ENCODE results near the gene STXBP1. TPM values are rescaled to one million over a fixed set of nuclear protein-coding genes. Genes with fewer than 3 reads are reported as not detected.

The STXBP1 gene
- total RNA-seq, 6 donors from 2014 or later: 44.6 to 124 (median 76.1) TPM

DNA sequence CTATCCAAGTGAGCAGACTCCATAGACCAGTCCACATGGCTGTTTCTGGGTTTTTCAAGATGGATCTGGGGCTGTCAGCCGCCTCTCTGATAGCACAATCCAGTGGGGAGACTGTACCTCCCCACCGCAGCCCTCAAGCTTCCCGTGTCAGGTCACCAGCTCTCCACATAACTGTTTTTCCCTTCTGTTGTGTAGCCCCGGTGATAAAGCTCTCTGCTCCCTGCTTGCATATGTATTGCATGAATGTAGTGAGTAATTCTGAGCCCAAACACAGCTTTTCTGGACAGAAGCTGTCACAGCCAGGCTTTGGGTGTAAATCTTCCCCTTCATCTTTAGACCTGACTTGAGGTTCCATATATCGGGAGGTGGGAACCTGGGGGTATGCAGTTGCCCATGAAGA, 71.6 kb downstream of the STXBP1 start:
- TF ChIP-seq EP300 (IDR thresholded peaks at IDR 0.05): no peak
- no peak for TF ChIP-seq POLR2A (IDR thresholded peaks at IDR 0.05)
- TF ChIP-seq, protein P1, sequence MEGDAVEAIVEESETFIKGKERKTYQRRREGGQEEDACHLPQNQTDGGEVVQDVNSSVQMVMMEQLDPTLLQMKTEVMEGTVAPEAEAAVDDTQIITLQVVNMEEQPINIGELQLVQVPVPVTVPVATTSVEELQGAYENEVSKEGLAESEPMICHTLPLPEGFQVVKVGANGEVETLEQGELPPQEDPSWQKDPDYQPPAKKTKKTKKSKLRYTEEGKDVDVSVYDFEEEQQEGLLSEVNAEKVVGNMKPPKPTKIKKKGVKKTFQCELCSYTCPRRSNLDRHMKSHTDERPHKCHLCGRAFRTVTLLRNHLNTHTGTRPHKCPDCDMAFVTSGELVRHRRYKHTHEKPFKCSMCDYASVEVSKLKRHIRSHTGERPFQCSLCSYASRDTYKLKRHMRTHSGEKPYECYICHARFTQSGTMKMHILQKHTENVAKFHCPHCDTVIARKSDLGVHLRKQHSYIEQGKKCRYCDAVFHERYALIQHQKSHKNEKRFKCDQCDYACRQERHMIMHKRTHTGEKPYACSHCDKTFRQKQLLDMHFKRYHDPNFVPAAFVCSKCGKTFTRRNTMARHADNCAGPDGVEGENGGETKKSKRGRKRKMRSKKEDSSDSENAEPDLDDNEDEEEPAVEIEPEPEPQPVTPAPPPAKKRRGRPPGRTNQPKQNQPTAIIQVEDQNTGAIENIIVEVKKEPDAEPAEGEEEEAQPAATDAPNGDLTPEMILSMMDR (IDR thresholded peaks at IDR 0.05): no peak
- no peak for ATAC-seq (ENCODE audit: low FRiP score in 2 of 2)
- Histone ChIP-seq H3K9me3 (no peaks in the 10 kb centered on the region), H3K4me1 (no peaks in the 10 kb centered on the region), H3K27ac (no peak overlapping the region), H3K27me3 (no peaks in the 10 kb centered on the region), H3K36me3 (peaks cover 17 to 94% (median 70%) of the 10 kb centered on the region in 4 donors), H3K4me3 (no peak overlapping the region)
- no peak for DNase-seq
- 94 to 99% methylated on average over 5 of the region's 5 CpGs for WGBS, 2 donors

DNA sequence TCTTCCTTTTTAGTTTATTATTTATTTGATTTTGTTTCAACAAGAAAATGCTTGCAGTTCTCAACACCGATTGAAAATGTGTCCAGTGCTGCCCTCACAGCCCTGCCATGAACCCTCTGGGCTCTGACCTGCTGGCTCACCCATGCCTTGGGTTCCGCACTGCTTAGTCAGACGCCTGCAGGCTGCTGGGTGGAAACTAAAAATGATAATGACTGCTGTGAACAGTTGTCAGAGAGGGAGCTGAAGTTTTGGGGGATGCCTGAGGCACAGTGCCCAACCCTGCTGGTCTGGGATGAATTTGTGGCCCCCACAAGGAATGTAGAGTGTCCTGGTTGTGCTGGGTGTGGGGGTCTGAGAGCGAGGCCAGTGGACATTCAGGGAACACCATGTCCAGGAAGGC, 72.5 kb downstream of the STXBP1 start:
- Histone ChIP-seq H3K27ac (no peak overlapping the region), H3K36me3 (peaks cover 17 to 94% (median 68%) of the 10 kb centered on the region in 4 donors), H3K9me3 (no peaks in the 10 kb centered on the region), H3K4me3 (no peak overlapping the region), H3K4me1 (no peaks in the 10 kb centered on the region), H3K27me3 (no peaks in the 10 kb centered on the region)
- no peak for ATAC-seq (ENCODE audit: low FRiP score in 2 of 2)
- TF ChIP-seq, protein P1 (IDR thresholded peaks at IDR 0.05): no peak
- 92% methylated on average over 4 of the region's 4 CpGs for WGBS, 2 donors
- no peak for DNase-seq

DNA sequence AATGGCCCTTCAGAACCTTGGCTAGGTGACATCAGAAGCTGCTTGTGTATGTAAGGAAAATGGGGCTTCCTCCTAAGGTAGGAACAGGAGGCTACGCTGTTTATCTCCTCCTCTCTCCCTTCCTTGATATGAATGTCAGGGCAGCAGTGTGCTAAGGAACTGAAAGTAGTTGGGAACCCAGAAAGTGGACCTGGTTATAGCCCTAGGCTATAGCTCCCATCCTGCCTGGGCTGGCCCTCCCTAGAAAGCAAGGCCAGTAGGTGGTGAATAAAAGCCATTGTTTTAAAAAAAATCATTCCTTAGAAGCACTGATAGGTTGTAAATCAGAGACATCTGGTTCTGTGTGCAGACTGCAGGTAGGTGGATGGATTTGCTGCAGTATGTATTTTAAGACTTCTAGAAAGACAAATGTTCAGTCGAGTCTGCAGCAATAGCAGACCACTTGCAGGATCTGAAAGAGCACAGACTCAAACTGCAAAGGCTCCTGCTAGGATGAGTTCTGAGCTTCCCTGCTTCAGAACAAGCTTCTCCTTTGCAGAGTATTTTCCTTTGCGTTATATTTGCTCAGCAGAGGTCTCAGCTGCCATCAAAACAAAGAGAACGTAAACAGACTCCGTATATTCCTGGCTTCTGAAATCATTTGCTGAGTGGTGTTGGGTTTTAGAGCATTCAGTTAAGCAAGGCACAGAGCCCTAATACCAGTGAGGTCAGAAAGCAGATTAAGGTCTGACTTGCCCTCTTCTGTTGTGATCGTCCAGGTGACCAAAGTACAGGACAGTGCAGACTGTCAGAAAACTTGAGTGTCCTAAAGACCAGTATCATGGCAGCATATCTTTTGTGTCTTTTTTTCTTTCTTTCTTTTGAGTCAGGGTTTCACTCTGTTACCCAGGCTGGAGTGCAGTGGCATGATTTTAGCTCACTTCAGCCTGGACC, 74.7 kb downstream of the STXBP1 start:
- Histone ChIP-seq H3K27ac (no peak overlapping the region), H3K36me3 (peaks cover 11 to 94% (median 64%) of the 10 kb centered on the region in 4 donors), H3K27me3 (no peaks in the 10 kb centered on the region), H3K9me3 (no peaks in the 10 kb centered on the region), H3K4me1 (no peaks in the 10 kb centered on the region), H3K4me3 (no peak overlapping the region)
- ATAC-seq (ENCODE audit: low FRiP score in 2 of 2) (no peak), DNase-seq (no peak)
- no peak for TF ChIP-seq EP300 (IDR thresholded peaks at IDR 0.05)
- no peak for TF ChIP-seq POLR2A (IDR thresholded peaks at IDR 0.05)
- TF ChIP-seq POLR2AphosphoS5 (IDR thresholded peaks at IDR 0.05): no peak
- TF ChIP-seq, protein P1 (IDR thresholded peaks at IDR 0.05): no peak
- WGBS, 2 donors: 74 to 81% methylated on average over 6 of the region's 6 CpGs

DNA sequence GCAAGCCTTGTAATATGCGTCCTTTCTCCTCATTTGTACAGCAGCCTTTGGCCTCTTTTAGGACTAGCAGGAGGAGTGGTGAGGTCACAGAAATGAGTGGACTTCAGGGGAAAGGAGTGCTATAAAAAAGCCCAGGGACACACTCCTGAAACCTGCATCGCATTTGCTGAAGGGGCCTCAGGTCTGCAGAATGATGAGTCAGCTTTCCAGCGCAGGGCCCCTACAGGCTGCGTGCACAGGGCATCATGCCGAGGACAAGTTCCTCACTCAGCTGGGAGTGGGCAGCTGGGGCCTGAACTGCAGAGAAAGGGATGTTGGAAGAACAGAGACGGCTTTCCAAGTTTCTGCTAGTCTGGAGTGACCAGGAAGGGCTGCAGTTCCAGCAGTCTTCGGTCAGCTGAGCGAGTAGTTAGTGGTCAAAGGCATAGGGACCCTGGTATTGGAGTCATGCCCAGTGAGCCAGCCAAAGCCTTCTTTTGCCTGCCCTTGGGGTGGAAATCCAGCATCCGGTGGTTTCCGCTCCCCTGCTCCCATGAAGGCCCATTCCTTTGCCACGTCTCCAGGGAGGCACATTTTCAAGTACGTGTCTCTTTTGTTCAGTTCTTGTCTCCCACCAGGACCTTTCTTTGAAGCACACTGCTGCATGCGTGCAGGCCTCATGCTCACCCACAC, 77.4 kb downstream of the STXBP1 start:
- no peak overlapping the region for H3K4me3 ChIP-seq
- H3K9me3 ChIP-seq: no peaks in the 10 kb centered on the region
- no peak for TF ChIP-seq POLR2AphosphoS5 (IDR thresholded peaks at IDR 0.05)
- no peaks in the 10 kb centered on the region for H3K27me3 ChIP-seq
- DNase-seq (no peak), ATAC-seq (ENCODE audit: low FRiP score in 2 of 2) (no peak)
- H3K36me3 ChIP-seq: peaks cover 2 to 70% (median 39%) of the 10 kb centered on the region in 4 donors
- WGBS, 2 donors: 78 to 98% methylated on average over 13 of the region's 13 CpGs
- no peaks in the 10 kb centered on the region for H3K4me1 ChIP-seq
- no peak overlapping the region for H3K27ac ChIP-seq

DNA sequence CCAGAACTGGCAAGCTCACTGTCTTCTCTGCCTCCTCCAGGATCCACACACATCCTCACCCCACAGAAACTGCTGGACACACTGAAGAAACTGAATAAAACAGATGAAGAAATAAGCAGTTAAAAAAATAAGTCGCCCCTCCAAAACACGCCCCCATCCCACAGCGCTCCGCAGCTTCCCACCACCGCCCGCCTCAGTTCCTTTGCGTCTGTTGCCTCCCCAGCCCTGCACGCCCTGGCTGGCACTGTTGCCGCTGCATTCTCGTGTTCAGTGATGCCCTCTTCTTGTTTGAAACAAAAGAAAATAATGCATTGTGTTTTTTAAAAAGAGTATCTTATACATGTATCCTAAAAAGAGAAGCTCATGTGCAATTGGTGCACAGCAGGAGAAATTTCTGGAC, 78.7 kb downstream of the STXBP1 start:
- TF ChIP-seq POLR2AphosphoS5 (IDR thresholded peaks at IDR 0.05) (no peak), POLR2A (IDR thresholded peaks at IDR 0.05) (no peak), EP300 (IDR thresholded peaks at IDR 0.05) (no peak)
- TF ChIP-seq, protein P1 (IDR thresholded peaks at IDR 0.05): no peak
- 94 to 96% methylated on average over 10 of the region's 10 CpGs for WGBS, 2 donors
- Histone ChIP-seq H3K4me1 (no peaks in the 10 kb centered on the region), H3K36me3 (peaks cover 2 to 61% (median 37%) of the 10 kb centered on the region in 4 donors), H3K27me3 (no peaks in the 10 kb centered on the region), H3K4me3 (no peak overlapping the region), H3K9me3 (no peaks in the 10 kb centered on the region), H3K27ac (no peak overlapping the region)
- ATAC-seq (ENCODE audit: low FRiP score in 2 of 2) (no peak), DNase-seq (no peak)
